GM19193 (cell line): Measurements from ENCODE around the gene TSPAN9.

Experiments used
- POLR2A ChIP-seq: IDR thresholded peaks from 4 replicates; pipeline ENCODE4 v1.6.1; 2011; ENCODE audit not compliant: insufficient read depth, insufficient read length; ENCODE audit errors: extremely low read depth

Gene TSPAN9

DNA sequence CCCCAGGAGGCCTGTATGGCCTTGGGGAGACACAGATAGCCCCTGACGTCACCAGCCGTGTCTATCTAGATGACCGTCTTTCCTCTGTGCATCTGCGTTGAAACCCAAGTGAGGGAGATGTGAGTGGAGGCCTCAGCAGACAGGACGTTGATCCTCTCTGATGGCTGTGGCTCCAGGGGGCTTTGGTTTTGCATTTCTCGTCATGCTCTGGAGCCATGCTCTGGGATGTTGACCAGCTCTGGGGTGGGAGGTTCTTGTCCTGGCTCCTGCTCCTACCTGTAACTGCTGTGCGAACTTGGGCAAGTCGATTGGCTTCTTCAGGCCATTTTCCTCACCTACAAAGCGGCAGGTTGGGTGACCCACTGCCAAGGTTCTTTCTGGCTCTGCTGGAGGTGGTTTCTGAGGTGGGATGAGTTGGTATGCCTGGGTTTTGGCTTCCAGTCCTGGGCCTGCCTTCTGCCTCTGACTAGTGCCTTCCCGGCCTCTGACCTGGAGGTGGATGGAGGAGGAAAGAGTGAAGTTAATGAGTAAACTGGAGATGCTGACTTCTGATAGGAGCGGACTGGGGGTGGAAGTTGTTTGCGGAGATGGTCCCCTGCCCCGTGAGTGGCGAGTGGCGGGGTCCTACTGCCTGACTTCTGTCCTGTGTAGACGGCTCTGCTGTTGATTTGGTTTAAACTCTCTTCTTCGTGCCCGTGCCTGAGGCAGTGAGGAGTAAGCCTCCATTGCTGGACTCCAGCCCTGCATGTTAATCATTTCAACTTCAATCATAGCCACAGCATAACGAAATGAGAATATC lies 8.4 kb downstream of the TSPAN9 start:
- no peak for TF ChIP-seq POLR2A

DNA sequence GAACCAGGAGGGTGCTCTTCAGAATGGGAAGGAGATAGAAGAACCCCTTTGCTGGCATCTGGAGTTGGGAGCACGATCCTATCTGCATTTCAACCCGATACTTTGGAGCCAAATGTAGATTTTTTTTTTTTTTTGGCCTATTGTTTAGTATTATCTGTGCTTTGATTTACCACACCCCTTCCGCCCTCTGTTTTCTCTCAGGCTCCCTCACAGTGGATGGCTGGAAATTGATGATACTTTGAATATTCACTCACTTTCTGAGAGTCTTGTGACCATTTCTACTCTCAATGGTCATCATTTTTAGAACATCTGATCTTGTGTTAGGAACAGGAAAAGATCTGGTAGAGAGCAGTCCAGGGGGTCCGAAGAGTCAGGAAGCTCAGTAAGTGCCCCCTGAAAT lies 9.0 kb downstream of the TSPAN9 start:
- TF ChIP-seq POLR2A = no peak

DNA sequence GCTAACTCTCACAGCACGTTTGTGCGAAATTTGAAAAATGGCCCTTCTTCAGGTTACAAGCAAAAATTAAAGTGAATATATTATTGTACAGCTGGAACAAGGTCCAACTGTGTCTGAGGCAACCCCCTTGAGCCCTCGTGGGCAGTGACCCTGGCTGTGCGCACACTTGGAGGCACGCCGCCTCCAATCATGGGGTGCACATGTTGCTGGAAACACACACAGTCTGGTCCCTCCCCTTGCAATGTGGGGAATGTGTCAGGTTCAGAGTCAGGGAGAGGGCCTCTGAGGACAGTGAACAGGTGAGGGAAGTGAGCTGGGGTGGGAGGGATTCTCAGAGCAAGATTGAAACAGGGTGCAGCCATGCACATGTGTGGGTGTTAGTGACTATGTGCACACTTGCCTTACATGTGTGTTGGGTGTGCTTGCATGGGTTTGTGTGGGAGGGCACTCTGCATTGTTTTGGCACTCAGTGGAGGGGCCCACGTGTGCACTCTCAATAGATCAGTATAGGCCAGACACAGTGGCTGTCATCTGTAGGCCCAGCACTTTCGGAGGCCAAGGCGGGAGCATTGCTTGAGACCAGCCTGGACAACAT lies 9.6 kb downstream of the TSPAN9 start:
- TF ChIP-seq POLR2A = no peak

DNA sequence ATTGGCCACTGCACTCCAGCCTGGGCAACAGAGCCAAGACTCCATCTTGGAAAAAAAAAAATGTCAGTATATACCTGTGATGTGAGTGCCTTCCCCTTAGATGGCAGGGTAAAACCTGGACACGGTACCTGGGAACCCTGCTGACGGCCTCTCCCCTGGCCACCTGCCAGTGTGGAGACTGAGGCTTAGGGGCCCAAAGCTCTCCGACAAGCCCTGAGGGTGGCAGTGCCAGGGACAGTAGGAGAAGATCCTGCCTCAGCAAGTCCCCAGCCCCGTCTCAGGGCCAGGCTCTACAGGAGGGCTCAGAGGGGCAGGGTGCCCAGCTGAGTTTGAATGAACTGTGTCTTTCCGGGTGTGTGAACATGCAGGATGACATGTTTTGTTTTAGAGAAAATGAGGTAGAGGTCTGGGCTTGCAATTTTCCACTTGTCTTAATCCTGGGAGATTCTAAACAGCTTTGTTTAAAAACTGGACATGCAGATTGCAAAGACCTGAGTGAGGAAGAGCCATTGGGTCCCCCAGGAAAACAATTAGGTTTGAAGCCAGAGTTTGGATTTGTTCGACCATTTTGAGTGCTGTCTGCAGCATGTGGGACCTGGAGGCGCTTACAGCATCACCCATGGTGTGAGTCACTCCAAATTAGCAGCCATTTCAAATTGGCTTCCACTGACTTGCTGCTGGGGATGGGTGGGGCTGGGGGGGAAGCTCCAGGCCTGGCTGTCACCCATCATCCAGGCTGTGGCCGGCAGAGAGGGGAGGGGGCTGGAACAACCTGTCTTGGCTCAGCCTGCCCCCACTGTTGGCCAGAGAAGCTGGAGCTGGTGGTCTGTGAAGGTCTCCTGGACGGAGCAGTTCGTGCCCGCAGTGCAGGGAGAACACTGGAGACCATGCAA lies 10.8 kb downstream of the TSPAN9 start:
- TF ChIP-seq POLR2A = no peak

DNA sequence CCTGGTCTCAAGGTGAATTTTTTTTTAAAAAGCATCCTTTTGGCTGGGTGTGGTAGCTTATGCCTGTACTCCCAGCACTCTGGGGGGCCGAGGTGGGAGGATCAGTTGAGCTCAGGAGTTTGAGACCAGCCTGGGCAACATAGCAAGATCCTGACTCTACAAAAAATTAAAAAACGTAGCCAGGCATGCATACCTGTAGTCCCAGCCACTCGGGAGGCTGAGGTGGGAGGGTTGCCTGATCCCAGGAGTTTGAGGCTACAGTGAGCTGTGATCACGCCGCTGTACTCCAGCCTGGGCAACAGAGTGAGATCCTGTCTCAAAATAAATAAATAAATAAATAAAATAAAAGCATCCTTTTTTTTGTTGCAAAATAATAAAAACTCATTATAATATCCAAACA lies 12.4 kb downstream of the TSPAN9 start:
- no peak for TF ChIP-seq POLR2A

DNA sequence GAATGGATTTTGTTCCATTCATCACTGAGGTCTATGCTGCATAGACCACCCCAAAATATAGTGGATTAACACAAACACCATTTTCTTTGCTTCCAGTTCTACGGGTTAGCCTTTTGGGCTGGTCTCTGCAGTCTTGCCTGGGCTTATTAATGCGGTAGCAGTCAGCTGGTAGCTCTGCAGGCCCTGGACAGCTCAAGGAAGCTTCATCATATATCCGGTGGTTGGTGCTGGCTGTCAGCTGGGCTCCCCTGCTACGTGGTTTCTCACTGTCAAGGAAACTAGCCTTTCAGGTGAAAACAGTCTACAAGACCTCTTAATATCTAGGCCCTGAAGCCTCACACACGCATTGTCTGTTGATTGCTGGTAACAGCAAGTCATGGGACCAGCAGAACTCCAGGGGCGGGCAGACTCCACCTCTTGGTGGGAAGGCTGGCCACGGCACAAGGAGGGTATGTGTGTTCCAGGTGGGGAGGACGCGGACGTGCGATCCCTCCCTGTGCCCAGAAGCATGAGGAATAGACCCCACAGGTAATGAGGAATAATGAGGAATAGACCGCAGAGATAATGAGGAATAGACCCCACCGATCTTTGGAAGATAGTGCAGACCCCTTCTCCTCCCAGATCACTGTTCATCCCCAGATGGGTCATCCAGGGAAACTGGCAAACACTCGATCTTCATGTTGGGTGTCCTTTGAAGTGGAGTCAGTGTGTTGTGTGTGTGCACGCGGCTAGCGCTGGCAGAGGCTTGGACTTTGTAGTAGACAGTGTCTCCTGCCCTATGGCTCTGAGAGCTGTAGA lies 13.3 kb downstream of the TSPAN9 start:
- no peak for TF ChIP-seq POLR2A

DNA sequence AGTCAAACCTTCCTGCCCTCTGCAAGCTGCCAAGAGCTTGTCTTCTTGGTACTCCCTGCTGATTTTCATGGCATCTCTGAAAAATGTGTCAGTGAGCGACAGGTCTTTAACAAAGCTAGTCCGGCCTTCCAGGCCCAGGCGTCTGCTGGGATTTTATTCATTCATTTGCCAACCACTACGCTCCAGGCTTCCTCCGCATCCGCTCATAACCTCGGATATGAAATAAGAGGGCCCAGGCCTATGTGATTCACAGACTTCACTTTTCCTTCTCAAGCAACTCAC lies 13.8 kb downstream of the TSPAN9 start:
- TF ChIP-seq POLR2A = no peak

DNA sequence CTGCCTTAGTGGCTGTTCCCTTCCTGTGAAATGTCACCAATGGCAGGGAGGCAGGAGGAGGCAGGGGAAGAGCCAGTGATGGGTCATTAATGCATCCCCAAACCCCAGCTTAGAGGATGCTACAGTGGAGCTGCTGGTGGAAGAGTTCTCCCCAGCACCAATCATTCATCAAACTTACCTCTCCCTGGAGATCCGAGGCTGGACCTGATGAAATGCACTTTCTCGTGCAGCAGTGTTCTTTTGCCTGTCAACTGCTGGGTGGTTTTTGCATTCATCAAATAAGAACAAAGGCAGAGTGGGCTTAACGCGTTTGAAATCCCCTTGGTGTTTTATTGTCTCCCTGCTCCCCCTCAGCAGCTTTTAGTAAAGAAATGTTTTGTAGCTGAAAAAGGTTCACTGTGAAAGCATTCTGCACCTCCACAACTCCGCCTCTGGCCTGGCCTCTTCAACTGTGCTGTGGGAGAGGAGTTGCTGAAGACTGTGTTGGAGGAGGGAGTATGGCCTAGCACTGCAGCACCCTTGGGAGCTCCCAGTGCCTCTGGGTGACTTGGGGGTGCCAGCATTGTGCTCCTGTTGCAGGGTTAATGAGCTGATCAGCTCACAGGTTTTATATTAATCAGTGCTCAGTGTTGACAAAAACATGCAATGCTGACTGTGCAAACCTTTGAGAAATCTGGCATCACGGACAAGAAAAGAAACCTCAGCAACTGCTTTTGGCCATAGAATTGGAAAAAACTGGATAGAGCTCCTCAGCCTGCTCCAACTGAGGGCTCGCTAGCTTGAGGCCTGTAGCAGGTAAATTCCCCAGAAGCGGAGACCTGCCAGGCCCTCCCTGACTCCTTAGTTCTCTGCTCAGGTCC lies 14.4 kb downstream of the TSPAN9 start:
- no peak for TF ChIP-seq POLR2A

DNA sequence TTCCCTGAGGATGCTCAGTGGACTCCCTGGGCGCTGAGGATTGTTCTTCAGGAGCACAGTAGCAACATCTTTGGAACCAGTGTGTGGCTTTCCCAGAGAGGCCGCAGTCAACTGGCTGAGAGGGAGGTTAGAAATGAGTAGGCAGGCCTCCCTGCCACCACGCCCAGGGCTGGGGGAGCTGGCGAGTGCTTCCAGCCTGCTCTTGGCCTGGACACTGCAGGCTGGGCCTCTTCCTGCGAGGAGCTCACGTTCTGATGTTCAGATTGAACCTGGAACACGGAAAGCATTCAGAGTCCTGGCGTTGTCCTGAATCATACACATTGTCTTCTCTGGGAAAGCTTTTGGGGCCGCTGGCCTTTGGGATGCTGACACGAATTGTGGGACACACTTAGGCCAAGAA lies 15.6 kb downstream of the TSPAN9 start:
- TF ChIP-seq POLR2A = no peak

DNA sequence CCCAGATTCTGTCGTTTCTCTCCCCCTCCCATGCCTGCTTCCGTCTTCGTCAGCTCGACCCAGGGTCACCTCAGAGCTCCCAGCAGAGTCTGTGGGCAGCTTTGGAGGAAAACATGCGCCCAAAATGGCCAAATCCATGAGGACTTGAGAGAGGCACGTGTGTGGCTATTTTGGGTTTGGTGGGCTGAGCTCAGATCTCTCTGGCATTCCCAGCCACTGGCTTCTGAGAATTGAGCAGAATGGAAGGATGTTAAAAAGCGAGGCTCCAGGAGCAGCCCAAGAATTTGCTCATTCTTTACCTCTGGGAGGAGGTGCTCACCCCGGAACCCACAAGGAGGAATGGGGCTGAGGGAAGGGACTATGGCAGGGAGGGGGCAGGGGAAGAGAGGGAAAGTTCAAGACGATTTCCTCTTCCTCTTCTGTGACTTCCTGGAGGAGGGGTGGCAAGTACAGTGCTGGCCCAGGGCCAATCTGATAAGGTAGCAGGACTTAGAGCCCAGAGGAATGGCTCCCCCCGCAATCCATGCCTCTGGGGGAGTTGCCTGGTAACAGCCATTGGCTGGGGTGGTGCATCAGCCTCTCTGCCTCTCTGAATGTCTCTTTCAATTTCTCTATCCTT lies 20.1 kb downstream of the TSPAN9 start:
- no peak for TF ChIP-seq POLR2A

DNA sequence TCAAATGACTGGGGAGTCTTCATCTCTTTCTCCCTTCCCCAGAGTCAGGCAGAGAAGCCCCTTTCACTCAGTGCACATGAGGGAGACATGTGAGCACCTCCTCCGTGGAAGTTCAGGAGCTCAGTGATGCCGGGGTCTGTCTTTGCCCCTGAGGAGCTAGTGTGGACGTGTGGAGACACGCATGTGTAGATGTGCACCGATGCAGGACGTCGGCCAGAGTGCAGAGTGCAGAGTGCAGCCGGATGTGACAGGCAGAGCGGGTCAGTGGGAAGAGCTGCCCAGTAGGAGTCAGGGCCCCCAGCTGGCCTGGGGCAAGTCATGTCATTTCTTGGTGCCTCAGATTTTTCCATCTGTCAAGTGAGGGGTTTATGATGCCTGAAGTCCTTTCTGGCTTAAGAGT lies 20.7 kb downstream of the TSPAN9 start:
- no peak for TF ChIP-seq POLR2A

DNA sequence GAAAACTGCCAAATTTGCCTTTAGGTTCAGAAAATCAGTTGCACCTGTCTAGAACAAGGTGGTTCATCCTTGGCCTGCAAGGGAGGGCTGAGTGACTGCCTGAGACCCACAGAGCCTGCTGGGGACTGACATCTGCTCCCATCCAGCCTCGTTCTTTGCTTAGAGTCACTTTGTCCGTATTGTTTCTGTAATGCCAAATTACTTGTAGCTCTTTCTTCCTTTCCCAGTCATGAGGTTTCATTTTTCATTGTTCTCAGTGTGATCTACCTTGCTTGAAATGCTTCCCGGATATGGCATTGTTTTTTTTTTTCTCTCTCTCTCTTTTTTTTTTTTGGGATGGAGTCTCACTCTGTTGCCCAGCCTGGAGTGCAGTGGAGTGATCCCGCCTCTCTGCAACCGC lies 21.3 kb downstream of the TSPAN9 start:
- TF ChIP-seq POLR2A = no peak

DNA sequence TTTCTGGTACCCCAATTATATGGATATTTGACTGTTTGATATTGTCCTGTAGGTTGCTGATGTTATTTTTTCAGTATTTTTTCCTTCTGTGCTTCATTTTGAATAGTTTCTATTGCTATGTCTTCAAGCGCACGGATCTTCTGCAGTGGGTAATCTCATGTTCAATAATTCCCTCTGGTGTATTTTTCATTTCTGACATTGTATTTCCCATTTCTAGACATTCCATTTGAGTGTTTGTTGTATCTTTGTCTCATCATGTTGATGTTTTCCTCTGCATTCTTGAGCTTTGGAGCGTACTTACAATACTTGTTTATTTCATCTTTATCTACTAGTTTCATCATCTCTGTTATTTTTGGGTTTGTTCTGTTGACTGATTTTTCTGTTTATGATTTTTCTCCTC lies 22.0 kb downstream of the TSPAN9 start:
- TF ChIP-seq POLR2A = no peak
